Stimulated activated CD4-positive, alpha-beta T cell treated with anti-CD3 and anti-CD28 coated beads, TNF-alpha, amount 100 ng/mL, for 24 hours (primary cell): ENCODE measurements around the gene RIN2.
"Not testable (repeated sequence)": the region's sequence is repeated elsewhere in the genome, so short reads cannot be mapped to it uniquely, and the experiment has no call there.

Source experiments
- DNase-seq, 3 experiments: peaks; one replicate each; pipeline ENCODE4 v3.0.0-alpha.2; 2020; ENCODE audit warnings: low read depth in 3 of 3

RIN2 gene

DNA sequence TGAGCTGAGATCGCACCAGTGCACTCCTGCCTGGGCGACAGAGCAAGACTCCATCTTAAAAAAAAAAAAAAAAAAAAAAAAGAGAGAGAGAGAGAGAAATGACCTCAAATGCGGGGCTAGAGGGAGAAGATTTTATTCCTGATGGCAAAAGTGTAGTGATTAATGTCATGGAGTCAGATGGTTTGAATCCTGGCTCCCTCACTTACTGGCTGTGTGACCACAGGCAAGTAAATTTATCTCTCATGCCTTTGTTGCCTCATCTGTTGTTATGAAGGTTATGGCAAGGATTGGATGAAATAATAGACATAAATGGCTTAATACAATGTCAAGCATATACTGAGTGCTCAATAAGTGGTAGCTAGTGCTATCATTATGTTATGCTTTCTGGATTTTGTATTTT is 29.3 kb downstream of the RIN2 start:
- DNase-seq, result no peak

- DNase-seq, result no peak
These were observed 31.0 kb downstream of the RIN2 start for GRCh38 chr20:19789009-19789408.

GRCh38 chr20:19789446-19789845 is 31.4 kb downstream of the RIN2 start:
- DNase-seq, result no peak

GRCh38 chr20:19791887-19792286 is 33.8 kb downstream of the RIN2 start:
- DNase-seq, result no peak

DNA sequence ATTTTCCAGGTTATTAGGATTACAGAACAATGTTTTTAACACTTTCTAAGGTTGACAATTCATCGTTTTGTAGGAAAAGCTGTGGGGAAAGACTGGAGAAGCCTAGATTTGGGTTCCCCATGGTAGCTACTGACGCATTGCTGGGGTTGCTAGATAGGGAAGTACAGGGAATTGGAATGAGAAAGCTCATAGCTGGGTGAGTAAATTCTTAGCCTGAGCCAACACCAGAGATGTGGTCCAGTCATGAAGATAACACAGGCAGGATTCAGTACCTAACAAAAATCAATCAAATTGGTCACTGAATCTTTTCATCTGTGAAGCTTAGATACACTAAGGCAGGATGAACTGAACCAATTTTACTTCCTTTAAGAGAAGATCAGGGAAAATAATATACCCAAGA is 35.7 kb downstream of the RIN2 start:
- DNase-seq, result no peak

DNA sequence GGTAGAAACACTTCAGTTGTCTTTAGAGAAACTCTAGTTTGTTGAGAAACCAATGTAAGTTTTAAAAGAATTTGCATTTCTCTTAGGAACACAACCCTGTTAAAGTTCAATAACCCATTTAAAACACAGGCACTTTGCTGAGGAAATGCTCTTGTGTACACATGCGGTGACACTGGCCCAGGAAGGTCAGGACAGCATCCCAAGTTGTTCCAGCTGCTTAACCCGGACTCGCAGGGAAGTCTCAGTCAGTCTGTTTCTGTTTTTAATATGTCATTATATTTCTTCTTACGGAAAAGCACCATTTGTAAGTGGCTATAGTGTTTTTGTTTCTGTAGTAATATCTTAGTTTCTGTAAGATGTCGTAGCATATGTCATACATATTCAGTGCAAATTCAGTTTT is 36.9 kb downstream of the RIN2 start:
- DNase-seq, result no peak

DNA sequence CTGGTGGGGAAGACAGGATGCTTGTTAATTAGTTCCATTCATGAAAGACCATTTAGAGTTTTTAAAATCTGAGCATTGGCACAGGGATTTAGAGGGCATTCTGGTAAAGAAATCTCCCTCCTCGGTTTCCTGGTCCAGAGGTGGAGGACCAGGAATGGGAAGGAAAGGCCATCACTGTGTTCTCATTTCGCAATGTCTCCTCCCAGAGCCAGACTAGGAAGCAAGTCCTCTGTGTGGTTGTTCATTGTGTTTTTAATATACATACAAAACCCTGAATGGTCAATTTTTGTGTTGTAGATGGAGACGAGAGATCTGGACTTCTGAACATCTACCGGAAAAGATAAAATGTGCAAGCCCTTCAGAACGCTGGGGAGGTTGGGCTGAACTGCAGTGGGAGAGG is 41.3 kb downstream of the RIN2 start:
- DNase-seq, result no peak

- DNase-seq, result no peak
These were observed 44.0 kb downstream of the RIN2 start for GRCh38 chr20:19802099-19802491.

DNA sequence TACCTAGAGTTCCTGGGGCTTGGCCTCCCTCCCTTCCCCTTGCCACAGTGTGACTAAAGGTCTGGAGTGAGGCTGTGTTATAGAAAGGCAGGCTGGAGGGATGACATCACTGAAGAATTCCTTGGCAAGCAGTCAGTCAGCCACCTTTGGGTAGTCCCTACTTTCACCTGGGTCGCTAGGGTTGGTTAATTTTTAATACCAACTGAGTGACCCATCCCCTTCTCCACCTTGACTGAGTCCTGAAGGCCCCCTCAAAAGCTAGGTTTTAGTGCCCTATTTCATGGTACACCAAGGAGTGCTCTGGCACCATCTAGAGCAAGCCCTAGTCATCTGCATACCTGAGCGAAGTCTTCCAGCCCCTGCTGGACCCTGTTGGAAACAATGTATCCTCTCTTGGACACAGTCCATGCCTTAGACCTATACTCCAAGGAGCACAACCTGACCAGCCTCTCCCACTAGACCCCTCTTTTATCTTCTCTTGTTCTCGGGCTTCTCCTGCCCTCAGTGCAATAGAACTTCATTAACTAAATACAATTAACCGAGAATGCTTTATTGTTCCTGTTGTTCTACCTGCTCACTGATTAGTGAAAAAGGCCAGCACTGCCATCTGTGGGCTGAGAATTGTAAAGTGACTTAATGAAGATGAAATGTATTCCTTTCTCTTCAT is 44.6 kb downstream of the RIN2 start:
- no peak for DNase-seq

GRCh38 chr20:19806276-19806675 is 48.2 kb downstream of the RIN2 start:
- DNase-seq, result not testable (repeated sequence)

GRCh38 chr20:19806806-19807190 is 48.7 kb downstream of the RIN2 start:
- DNase-seq, result no peak

DNA sequence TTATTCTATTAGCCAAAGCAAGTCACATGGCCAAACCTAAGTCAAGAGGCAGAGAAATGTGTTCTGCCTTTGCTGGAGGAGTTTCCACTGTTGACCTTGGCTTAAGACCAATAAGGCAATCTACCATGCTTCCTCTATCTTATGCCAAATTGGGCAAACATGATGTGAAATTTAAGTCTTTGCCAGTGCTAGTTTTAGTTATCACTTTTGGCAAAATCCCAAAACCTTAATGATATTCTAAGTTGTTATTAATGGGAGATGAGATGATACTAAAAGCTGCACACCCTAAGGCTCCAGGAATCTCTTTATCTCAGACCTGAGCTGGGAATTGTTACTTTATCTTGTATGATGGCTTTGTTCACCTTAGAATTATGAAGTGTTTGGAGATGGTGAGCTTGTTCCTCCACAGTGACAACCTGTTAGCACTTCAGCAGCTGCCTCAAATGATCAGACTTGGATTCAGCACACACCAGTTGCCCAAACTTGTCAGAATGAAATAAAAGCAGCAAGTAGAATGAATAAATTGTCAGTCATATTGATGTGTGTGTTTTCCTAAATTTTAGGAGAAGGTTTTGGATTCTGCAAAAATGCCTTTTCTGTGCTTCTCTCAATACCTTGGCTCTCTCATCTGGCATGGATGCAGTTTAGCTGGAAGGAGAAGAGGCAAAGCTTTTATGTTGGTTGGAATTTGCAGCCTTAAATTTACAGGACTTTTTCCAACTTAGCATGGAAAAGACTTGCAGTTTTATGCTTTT is 49.3 kb downstream of the RIN2 start:
- DNase-seq, result no peak
